Measurements from ENCODE around the gene PIK3IP1. TPM values are rescaled to one million over a fixed set of nuclear protein-coding genes. Genes with fewer than 3 reads are reported as not detected.

The PIK3IP1 gene
- total and polyA plus RNA-seq, 9 of the 15 experiments (the other 6 are each of a cell fraction or from before 2014, with no cell fraction given): 0.11 to 1.3 (median 0.77) TPM

DNA sequence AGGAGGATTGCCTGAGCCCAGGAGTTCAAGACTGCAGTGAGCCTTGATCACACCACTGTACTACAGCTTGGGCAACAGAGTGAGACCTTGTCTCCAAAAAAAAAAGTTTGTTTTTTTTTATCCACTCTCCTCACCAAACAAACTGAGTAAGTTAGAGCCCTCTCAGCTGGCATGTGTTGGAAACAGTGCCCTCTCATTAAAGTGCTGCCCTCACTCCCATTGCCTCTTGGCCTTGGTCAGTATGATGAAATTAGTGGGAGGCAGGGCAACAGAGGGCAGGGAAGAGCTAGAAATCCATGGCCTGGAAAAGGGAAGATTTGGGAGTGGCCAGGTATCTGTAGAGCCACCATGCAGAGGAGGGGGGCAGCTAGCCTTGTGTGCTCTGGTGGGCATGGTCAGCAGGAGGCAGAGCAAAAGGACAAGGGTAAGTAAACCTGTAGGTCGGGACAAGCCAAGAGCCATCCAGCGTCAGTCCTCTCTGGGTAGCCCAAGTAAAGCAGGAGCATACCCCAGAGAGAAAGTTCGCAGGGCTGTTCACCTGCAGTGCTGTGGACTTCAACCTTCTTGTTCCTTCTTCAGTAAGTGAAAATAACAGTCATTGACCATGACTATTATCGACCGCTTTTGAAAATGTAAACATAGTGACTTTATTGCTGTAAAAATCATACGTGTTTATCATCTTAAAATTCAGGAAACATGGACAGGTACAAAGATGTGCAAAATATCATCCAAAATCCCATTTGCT, 28.2 kb downstream of the PIK3IP1 start (continued):
- TF ChIP-seq ZNF407 (IDR thresholded peaks at IDR 0.05; ENCODE audit: low read depth) (no peak), ZNF174 (CRISPR knock-in tag; IDR thresholded peaks at IDR 0.05) (no peak), COPS2 (conservative IDR thresholded peaks at IDR 0.05) (no peak), MAX (CRISPR knock-in tag; IDR thresholded peaks at IDR 0.05) (no peak)
- TF ChIP-seq, protein P1, sequence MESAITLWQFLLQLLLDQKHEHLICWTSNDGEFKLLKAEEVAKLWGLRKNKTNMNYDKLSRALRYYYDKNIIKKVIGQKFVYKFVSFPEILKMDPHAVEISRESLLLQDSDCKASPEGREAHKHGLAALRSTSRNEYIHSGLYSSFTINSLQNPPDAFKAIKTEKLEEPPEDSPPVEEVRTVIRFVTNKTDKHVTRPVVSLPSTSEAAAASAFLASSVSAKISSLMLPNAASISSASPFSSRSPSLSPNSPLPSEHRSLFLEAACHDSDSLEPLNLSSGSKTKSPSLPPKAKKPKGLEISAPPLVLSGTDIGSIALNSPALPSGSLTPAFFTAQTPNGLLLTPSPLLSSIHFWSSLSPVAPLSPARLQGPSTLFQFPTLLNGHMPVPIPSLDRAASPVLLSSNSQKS (CRISPR knock-in tag; IDR thresholded peaks at IDR 0.05): no peak
